Motor neuron (in vitro differentiated cells): ENCODE data around the gene HVCN1. TPM values are rescaled to one million over a fixed set of nuclear protein-coding genes. Genes with fewer than 3 reads are reported as not detected.
"Not testable (repeated sequence)": the region's sequence is repeated elsewhere in the genome, so short reads cannot be mapped to it uniquely, and the experiment has no call there.

Source experiments
- ATAC-seq, 8 experiments: fragments of 200-7000 bp; cut with Tn5 transposase; replicated peaks in 6 of 8; 2 replicates each; pipeline ENCODE4 v1.8.0; 2021; ENCODE audit warnings: mild to moderate bottlenecking in 8 of 8, moderate library complexity in 8 of 8
- H3K27ac ChIP-seq, 2 donors: fragments of 250-450 bp; sonication (Bioruptor Pico); 2 replicates each; pipeline ENCODE4 v1.9.0; 2021; ENCODE audit warnings: antibody characterized with exemption in 2 of 2, mild to moderate bottlenecking in 2 of 2, moderate library complexity in 1 of 2
- H3K4me1 ChIP-seq, 2 donors: fragments of 250-450 bp; sonication (Bioruptor Pico); replicated peaks in 1 of 2; 2 replicates each; pipeline ENCODE4 v1.6.1; 2021; ENCODE audit warnings: antibody characterized with exemption in 2 of 2, mild to moderate bottlenecking in 2 of 2, moderate library complexity in 1 of 2
- H3K4me3 ChIP-seq, 5 donors: fragments of 250-450 bp; sonication (Bioruptor Pico); 2 replicates each; pipeline ENCODE4 v1.9.0; 2021; ENCODE audit warnings: antibody characterized with exemption in 5 of 5, mild to moderate bottlenecking in 5 of 5, moderate library complexity in 4 of 5
- WGBS, 10 experiments: fragments of 450-650 bp; shearing (Covaris generic); methylation state at CpG; one replicate each; pipeline ENCODE4 v1.0.0; 2022; 5-methylcytosine and 5-hydroxymethylcytosine counted together
- in situ Hi-C, 9 experiments: fragments of 400-800 bp; cut with MboI; loops; one replicate each; pipeline ENCODE4 v1.15.0; 2021; ENCODE audit warnings: low sequenced_read_pairs in 9 of 9, low pct_unique_long_range_greater_than_20kb in 2 of 9; ENCODE audit not compliant: unreplicated experiment in 9 of 9
- total RNA-seq, 8 experiments: library from RNA; unstranded; fragments of 300-600 nt; gene quantifications; 2 replicates each; pipeline versions ENCODE4 v1.2.3 to v1.2.4, GENCODE V29; 2022

The HVCN1 gene
- total RNA-seq, 8 experiments from 2014 or later, result 0.27 to 1.6 (median 0.74) TPM

DNA sequence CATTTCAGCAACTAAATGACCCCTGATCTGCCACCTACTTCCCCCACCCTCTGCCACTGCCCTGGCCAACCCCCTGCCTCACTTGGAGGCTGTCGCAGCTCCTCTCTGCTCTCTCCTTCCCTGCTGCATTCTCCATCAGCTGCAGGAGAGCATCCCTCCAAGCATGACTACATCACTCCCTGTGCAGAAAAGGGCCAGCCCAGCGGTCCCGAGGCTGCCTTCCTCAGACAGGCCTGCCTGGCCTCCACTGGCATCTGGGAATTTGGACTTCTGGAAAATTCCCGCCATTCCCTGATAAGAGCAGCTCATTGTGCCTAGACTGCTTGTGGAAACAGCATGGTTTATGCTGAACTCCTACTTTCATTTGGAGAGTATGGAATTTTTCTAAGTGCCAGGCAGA lies 12.7 kb downstream of the HVCN1 start:
- 60 to 100% (median 86%) methylated on average over 1 to 2 of the region's 4 CpGs; no CpG with 5 or more reads in 6 of the 10 experiments for WGBS, 10 experiments
- in situ Hi-C loops, result no loop called here
- Histone ChIP-seq H3K4me3 (no peak overlapping the region), H3K4me1 (no peaks in the 10 kb centered on the region), H3K27ac (no peak overlapping the region)
- ATAC-seq, result no peak

DNA sequence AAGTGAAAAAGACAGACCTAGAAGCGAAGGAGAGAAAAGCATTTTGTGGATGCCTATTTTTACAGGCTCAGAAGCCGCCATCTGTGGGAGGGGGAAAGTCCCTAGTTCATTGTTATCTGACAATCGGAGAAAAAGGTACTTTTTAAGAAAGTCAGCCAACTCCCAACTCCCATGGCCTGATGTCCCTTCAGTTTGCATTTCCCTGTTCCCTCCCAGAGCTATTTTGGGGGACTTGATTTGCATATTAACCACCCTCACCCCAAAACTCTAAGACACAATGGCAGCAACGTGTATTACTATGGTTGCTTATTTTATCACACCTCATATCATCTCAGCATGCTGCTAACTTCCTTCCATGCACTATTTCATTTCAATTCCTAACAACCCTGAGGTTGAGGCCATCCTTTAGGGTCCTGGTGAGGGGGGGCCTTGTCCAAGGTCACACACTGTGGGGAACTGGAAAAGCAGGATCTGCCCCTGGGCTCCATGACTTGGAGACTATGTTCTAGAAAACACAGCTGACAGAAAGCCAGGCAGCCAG lies 18.7 kb downstream of the HVCN1 start:
- no peak for ATAC-seq
- no peaks in the 10 kb centered on the region for H3K4me1 ChIP-seq
- 40 to 87% (median 69%) methylated on average over 2 to 4 of the region's 4 CpGs; no CpG with 5 or more reads in 1 of the 10 experiments for WGBS, 10 experiments
- H3K27ac ChIP-seq, result no peak overlapping the region
- in situ Hi-C loops, result no loop called here
- H3K4me3 ChIP-seq, result no peak overlapping the region

DNA sequence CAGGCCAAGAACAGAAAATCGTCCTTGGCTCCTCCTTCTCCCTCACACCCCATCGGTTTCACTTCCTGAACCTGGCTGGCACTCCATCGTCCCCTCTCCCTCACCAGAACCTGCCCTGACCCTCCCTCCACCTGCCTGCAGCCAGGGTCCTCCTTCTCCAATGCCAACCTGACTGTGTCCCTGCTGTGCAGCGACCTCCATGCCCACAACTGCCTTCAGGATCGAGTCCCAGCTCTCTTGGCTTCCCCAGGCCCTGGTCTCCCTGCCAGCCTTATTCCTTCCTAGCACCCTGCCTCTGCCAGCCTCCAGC lies 19.8 kb downstream of the HVCN1 start:
- 5 to 59% (median 36%) methylated on average over 1 to 4 of the region's 5 CpGs; no CpG with 5 or more reads in 3 of the 10 experiments for WGBS, 10 experiments
- Histone ChIP-seq H3K4me1 (no peaks in the 10 kb centered on the region), H3K27ac (no peak overlapping the region), H3K4me3 (no peak overlapping the region)
- no peak for ATAC-seq
- in situ Hi-C loops, result no loop called here

DNA sequence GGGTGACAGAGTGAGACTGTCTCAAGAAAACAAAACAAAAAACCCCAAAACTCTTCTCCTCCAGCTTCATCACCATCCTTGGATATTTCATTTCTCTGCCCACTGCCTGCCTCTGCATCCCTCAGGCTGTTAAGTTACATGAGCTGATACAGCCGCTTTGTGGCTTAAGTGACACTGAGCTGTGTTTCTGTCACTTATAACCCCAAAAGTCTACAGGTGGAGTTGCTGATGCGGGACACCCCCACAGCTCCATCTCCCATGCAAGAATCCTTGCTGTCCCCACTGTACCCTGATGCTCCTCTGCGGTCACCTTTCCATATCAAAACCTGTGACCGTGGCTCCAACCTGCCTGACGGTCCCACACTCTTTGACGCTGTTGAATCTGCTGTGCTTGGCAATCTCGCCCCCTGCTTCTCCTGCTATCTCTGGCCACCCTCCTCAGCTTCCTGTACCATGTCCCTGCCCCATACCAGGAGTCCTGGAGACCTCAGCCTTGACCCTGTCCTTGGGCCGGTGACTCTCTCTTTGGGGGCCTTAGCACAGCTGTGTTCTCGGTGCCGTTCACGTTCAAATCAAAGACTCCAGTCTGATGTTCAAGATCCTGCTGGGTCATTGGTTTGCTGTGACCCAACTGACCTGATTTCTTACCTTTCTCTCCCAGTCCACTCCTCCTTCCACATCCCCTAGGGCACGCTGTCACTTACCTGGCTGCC lies 20.3 kb downstream of the HVCN1 start:
- in situ Hi-C loops, result no loop called here

DNA sequence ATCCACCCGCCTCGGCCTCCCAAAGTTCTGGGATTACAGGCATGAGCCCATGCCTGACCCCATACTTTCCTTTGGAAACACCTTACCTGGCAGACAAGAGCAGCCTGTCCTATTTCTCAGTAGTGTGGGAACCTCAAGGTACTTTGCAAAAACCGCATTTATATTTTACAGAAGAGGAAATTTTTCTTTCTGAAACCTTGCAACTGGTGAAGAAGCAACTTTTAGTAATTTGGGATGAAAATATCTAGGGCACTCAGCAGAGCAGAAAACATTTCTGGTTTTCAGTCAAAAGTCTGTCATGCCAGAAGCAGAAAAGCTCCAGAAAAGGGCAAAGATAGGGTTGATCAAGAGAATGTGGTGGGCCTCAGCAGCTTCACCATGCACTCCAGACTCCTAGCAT lies 21.2 kb downstream of the HVCN1 start:
- 0 to 100% (median 71%) methylated on average over 1 to 3 of the region's 3 CpGs; no CpG with 5 or more reads in 3 of the 10 experiments for WGBS, 10 experiments

More for the DNA sequence above, 20.3 kb downstream of the HVCN1 start:
- H3K4me1 ChIP-seq, result no peaks in the 10 kb centered on the region
- ATAC-seq, result no peak
- H3K27ac ChIP-seq, result no peak overlapping the region
- 56 to 90% (median 75%) methylated on average over 2 to 11 of the region's 12 CpGs; no CpG with 5 or more reads in 2 of the 10 experiments for WGBS, 10 experiments
- no peak overlapping the region for H3K4me3 ChIP-seq

DNA sequence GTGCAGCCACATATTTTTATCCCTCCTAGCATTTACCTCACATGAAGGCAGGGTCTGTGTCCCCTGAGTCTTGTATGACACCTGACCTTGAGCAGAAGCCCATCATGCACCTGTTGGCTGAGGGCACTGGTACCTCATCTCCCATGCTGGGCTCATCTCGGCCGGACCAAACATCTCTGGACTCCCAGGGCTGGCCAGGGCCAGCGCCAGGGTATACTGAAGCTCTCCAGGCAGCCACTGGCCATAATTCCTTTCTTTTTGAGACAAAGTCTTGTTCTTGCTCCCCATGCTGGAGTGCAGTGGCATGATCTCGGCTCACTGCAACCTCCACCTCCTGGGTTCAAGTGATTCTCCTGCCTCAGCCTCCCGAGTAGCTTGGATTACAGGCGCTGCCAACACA lies 22.0 kb downstream of the HVCN1 start:
- ATAC-seq, result no peak
- no peak overlapping the region for H3K4me3 ChIP-seq
- H3K4me1 ChIP-seq, result no peaks in the 10 kb centered on the region
- 60 to 93% (median 90%) methylated on average over 2 of the region's 6 CpGs; no CpG with 5 or more reads in 7 of the 10 experiments for WGBS, 10 experiments
- in situ Hi-C loops, result no loop called here
- no peak overlapping the region for H3K27ac ChIP-seq

More for the DNA sequence above, 21.2 kb downstream of the HVCN1 start:
- Histone ChIP-seq H3K4me1 (no peaks in the 10 kb centered on the region), H3K27ac (no peak overlapping the region), H3K4me3 (no peak overlapping the region)
- in situ Hi-C loops, result no loop called here
- no peak for ATAC-seq

DNA sequence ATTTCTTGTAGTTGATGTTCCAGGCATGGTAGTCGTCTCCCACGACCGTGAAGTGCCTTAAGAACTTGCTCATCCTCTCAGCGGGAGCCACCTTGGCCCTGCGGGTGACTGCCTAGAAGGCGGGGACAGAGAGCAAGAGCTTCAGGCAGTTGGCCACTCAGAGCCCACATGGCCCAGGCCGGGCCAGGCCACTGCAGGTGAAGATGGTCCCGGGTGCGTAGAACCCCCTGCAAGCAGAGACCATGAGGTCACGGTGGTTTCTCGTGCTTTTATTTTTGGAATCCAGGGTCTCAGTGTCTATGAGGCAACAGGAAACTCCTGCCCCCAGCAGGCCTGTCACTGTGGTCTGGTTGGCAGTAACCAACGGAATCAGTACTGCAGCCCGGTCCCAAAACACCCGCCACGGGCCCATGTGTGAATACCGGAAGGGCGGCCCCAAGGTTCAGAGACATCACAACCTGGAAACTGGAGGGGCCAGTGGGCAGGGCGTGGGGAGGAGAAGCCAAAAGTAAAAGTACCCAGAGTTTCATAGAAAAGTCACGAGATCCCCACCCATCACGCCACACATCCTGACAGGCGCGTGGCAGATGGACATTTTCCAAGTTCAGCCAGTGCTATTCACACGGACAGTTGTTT lies 27.5 kb downstream of the HVCN1 start:
- no peak for ATAC-seq
- Histone ChIP-seq H3K4me3 (no peak overlapping the region), H3K4me1 (no peaks in the 10 kb centered on the region), H3K27ac (no peak overlapping the region)
- in situ Hi-C loops, result no loop called here
- WGBS, 10 experiments, result 46 to 95% (median 89%) methylated on average over 2 to 10 of the region's 23 CpGs; no CpG with 5 or more reads in 3 of the 10 experiments

DNA sequence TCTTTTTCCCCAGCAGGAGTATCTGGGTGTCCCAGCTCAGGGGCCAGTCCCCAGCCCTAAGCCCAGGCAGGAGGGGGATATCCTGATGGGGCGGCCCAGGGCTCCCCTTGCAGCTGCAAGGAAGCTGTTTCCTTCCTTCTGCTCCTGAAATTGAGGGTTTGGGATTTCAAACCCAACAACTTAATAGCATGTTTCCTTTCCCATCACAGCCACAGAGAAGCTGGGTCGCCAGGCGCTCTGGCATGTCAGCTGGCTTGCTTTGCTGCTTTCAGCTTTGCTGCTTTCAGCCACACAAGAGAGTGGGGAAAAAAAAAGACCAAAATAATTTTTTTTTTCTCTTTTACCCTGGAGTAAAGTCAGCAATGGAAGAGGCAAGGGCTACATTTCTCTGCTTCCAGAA lies 30.0 kb downstream of the HVCN1 start:
- WGBS, 10 experiments, result 21 to 100% (median 86%) methylated on average over 1 to 2 of the region's 3 CpGs; no CpG with 5 or more reads in 5 of the 10 experiments
- in situ Hi-C loops, result no loop called here
- H3K4me1 ChIP-seq, result no peaks in the 10 kb centered on the region
- no peak overlapping the region for H3K4me3 ChIP-seq
- peak in 1 of 8 experiments; percentile 54 for ATAC-seq
- no peak overlapping the region for H3K27ac ChIP-seq

DNA sequence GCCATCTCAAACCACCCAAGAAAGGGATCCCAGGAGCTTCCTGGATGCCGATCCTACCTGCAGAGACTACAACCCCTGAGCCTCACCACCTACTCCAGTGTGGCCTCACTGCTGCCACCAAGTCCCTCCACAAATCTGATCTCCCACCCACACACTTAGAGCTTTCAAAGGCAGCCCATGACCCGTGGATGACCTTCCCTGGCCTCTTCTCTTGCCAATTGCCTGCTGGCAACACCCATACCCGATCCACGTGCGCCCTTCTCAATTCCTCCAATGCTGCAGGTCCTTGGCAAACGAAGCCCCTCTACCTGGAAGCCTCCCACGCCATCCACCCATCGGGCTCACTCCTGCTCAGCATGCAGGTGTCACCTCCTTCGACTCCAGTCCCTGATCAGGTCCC lies 30.7 kb downstream of the HVCN1 start:
- 0 to 100% (median 54%) methylated on average over 1 to 4 of the region's 9 CpGs; no CpG with 5 or more reads in 4 of the 10 experiments for WGBS, 10 experiments

DNA sequence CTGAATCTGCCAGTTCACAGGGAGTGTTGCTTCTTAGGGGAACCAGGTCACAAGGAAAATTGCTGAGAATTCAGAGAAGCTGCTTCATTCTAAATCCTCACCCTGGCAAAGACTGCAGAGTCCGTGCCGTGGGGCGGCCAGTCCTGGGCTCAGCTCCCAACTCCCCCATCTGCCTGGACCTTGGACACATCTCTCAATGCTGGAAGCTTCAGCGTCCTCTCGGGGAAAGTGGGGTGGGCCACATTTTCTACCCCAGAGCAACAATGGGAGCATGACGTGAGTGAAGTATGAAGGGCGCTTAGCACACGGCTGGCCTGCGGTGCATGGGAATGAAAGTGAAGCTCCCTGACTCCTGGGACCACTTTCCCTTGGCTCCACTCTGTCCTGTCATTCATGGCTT lies 31.2 kb downstream of the HVCN1 start:
- H3K27ac ChIP-seq, result no peak overlapping the region
- WGBS, 10 experiments, result 50 to 100% (median 88%) methylated on average over 1 to 9 of the region's 9 CpGs; no CpG with 5 or more reads in 6 of the 10 experiments
- ATAC-seq, result no peak
- H3K4me1 ChIP-seq, result no peaks in the 10 kb centered on the region
- in situ Hi-C loops, result no loop called here
- H3K4me3 ChIP-seq, result no peak overlapping the region

More for the DNA sequence above, 30.7 kb downstream of the HVCN1 start:
- no peak overlapping the region for H3K4me3 ChIP-seq
- H3K27ac ChIP-seq, result no peak overlapping the region
- in situ Hi-C loops, result no loop called here
- ATAC-seq, result no peak
- H3K4me1 ChIP-seq, result no peaks in the 10 kb centered on the region

DNA sequence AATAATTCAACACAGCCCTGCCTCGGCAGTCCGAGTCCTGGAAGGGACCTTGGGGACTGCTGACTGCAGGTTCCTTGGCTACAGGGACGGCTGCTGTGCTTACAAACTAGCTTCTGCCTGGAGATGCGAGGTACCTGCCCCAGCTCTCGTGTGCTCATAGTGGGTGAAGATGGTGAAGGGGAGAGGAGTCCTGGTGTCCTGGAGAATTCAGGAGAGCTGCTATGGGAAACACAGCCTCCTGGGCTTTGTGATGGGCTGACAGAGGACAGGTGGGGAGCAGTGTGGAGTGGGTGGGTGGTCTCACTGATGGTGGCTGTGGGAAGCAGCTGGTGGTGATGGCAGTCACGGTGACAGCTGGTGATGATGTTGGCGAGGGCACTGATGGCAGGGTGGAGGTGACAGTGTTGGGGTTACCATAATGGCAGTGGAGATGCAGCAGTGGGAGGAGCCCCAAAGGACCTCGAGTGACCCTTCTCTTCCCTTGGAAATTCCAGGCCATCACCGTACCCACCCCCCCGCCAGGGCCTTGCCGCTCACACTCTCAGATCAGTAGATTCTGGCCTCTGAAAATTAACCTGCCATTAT lies 32.8 kb downstream of the HVCN1 start:
- no peak overlapping the region for H3K4me3 ChIP-seq
- WGBS, 10 experiments, result 40 to 100% (median 82%) methylated on average over 2 to 4 of the region's 11 CpGs; no CpG with 5 or more reads in 2 of the 10 experiments
- no peaks in the 10 kb centered on the region for H3K4me1 ChIP-seq
- ATAC-seq, result no peak
- no peak overlapping the region for H3K27ac ChIP-seq
- in situ Hi-C loops, result no loop called here

DNA sequence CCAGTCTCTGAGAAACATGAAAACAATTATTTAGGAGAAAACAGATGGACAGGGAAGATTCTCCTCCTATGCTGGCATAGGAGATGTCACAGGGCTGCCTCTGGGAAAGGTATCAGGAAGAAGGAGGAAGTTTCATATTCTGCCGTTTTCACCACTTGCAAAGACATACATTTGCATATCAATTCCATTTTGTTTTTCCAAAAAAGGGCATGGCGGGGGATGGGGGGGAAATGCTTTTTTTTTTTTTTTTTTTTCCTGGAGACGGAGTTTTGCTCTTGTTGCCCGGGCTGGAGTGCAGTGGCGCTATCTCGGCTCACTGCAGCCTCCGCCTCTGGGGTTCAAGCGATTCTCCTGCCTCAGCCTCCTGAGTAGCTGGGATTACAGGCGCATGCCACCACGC lies 34.7 kb downstream of the HVCN1 start:
- H3K27ac ChIP-seq, in situ Hi-C loops, ATAC-seq, H3K4me1 ChIP-seq, H3K4me3 ChIP-seq: not testable (repeated sequence)
- WGBS, 10 experiments, result 0 to 100% (median 65%) methylated on average over 1 to 5 of the region's 10 CpGs; no CpG with 5 or more reads in 3 of the 10 experiments

DNA sequence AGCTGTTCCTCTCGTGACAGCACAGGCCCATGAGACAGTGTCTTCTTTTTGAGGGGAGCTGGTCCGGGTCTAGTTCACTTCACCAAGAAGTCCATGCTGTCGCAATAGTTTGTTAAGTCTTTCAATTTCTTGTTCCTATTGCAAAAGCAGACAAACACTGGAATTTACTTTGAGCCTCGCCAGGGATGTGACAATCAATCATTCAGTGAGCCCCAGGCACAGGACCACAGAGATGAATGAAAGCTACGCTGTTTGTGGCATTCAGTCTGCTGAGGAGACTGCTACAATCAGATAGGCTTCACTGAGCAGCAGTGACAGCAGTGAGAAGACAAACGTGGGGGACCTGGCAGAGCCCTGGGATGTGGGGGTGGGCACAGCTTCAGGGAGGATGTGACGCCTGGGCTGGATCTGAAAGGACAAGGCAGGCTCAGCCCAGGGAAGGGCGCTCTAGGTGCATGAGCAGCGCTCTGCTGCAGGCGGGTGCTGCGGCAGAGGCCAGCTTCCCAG lies 39.5 kb downstream of the HVCN1 start:
- peaks cover 3 to 4% of the 10 kb centered on the region in 2 donors for H3K4me1 ChIP-seq
- in situ Hi-C loops, result no loop called here
- no peak overlapping the region for H3K4me3 ChIP-seq
- H3K27ac ChIP-seq, result no peak overlapping the region
- ATAC-seq, result peak in 5 of 8 experiments; percentile 92 to 99 (median 95)
- 25 to 100% (median 67%) methylated on average over 1 to 9 of the region's 11 CpGs; no CpG with 5 or more reads in 1 of the 10 experiments for WGBS, 10 experiments
